Ishikawa (cell line): ENCODE data around the gene ARMCX4.

Experiments
- EGR1 ChIP-seq: IDR thresholded peaks from 2 replicates; pipeline ENCODE4 v1.6.1; 2012
- RAD21 ChIP-seq: IDR thresholded peaks from 2 replicates; pipeline ENCODE4 v1.6.1; 2012; ENCODE audit warnings: low read depth
- TCF12 ChIP-seq: IDR thresholded peaks from 2 replicates; pipeline ENCODE4 v1.6.1; 2012; ENCODE audit warnings: low read depth
- YY1 ChIP-seq: IDR thresholded peaks from 2 replicates; pipeline ENCODE4 v1.6.1; 2012; ENCODE audit warnings: low read depth
- TF ChIP-seq, protein P1 (sequence below): IDR thresholded peaks from 2 replicates; pipeline ENCODE4 v1.6.1; 2012
- TF ChIP-seq, protein P2 (sequence below): IDR thresholded peaks from 2 replicates; pipeline ENCODE4 v1.6.1; 2012
- TF ChIP-seq, protein P3 (sequence below): IDR thresholded peaks from 2 replicates; pipeline ENCODE4 v1.6.1; 2012; ENCODE audit warnings: low read depth, mild to moderate bottlenecking

DNA sequence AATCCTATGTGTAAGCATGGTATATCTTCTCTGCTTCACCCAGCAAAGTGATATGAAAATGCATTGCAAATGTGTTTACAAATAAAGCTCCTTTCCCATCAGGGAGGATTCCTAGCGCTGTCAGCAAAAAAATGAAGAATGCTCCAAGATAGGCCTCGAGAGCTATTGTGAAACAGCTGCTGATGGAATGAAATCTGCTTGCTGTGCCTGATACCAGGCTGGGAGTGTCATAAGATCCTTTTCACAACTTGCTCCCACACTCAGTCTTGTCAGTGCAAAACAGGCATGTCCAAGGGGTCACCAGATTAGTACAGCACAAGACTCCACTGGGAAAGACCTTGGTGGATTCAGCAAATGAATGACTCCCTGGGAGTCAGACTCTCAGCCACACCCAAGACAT, 43.2 kb upstream of the ARMCX4 start:
- no peak for TF ChIP-seq TCF12
- no peak for TF ChIP-seq RAD21
- TF ChIP-seq, protein P1, sequence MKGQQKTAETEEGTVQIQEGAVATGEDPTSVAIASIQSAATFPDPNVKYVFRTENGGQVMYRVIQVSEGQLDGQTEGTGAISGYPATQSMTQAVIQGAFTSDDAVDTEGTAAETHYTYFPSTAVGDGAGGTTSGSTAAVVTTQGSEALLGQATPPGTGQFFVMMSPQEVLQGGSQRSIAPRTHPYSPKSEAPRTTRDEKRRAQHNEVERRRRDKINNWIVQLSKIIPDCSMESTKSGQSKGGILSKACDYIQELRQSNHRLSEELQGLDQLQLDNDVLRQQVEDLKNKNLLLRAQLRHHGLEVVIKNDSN = no peak
- TF ChIP-seq, protein P2, sequence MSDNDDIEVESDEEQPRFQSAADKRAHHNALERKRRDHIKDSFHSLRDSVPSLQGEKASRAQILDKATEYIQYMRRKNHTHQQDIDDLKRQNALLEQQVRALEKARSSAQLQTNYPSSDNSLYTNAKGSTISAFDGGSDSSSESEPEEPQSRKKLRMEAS = no peak
- TF ChIP-seq, protein P3, sequence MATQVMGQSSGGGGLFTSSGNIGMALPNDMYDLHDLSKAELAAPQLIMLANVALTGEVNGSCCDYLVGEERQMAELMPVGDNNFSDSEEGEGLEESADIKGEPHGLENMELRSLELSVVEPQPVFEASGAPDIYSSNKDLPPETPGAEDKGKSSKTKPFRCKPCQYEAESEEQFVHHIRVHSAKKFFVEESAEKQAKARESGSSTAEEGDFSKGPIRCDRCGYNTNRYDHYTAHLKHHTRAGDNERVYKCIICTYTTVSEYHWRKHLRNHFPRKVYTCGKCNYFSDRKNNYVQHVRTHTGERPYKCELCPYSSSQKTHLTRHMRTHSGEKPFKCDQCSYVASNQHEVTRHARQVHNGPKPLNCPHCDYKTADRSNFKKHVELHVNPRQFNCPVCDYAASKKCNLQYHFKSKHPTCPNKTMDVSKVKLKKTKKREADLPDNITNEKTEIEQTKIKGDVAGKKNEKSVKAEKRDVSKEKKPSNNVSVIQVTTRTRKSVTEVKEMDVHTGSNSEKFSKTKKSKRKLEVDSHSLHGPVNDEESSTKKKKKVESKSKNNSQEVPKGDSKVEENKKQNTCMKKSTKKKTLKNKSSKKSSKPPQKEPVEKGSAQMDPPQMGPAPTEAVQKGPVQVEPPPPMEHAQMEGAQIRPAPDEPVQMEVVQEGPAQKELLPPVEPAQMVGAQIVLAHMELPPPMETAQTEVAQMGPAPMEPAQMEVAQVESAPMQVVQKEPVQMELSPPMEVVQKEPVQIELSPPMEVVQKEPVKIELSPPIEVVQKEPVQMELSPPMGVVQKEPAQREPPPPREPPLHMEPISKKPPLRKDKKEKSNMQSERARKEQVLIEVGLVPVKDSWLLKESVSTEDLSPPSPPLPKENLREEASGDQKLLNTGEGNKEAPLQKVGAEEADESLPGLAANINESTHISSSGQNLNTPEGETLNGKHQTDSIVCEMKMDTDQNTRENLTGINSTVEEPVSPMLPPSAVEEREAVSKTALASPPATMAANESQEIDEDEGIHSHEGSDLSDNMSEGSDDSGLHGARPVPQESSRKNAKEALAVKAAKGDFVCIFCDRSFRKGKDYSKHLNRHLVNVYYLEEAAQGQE = no peak
- TF ChIP-seq YY1 = no peak
- TF ChIP-seq EGR1 = no peak
